SU-DHL-6 (cell line): ENCODE data around the gene FAT1.

Experiments used
- CTCF ChIP-seq: fragments of 200-600 bp; sonication (generic); IDR thresholded peaks from one replicate; pipeline ENCODE4 v1.5.1; 2017; ENCODE audit warnings: antibody characterized with exemption, mild to moderate bottlenecking, low read length, moderate library complexity; ENCODE audit not compliant: insufficient read depth, poor library complexity, severe bottlenecking
- EZH2phosphoT487 ChIP-seq: fragments of 200-600 bp; sonication (generic), shearing (Covaris generic); conservative IDR thresholded peaks from 2 replicates; pipeline ENCODE4 v1.6.1; 2018; ENCODE audit warnings: mild to moderate bottlenecking, antibody characterized with exemption, low read length, moderate library complexity, mixed read lengths

- no peak for TF ChIP-seq CTCF
- no peak for TF ChIP-seq EZH2phosphoT487
These were observed 23.7 kb downstream of the FAT1 start for GRCh38 chr4:186699881-186700397.
